GM21786 (cell line): ENCODE results near the gene NKD1.
"Not testable (repeated sequence)": the region's sequence is repeated elsewhere in the genome, so short reads cannot be mapped to it uniquely, and the experiment has no call there.

Experiments
- ATAC-seq: cut with Tn5 transposase; IDR thresholded peaks from one replicate; pipeline ENCODE4 v1.9.1; 2021; ENCODE audit not compliant: unreplicated experiment

The NKD1 gene

GRCh38 chr16:50519602-50520001 is 28.6 kb upstream of the NKD1 start:
- ATAC-seq, result no peak

- no peak for ATAC-seq
Measured at GRCh38 chr16:50520451-50521245, 27.5 kb upstream of the NKD1 start.

GRCh38 chr16:50521246-50521900 is 26.8 kb upstream of the NKD1 start:
- ATAC-seq, result no peak

DNA sequence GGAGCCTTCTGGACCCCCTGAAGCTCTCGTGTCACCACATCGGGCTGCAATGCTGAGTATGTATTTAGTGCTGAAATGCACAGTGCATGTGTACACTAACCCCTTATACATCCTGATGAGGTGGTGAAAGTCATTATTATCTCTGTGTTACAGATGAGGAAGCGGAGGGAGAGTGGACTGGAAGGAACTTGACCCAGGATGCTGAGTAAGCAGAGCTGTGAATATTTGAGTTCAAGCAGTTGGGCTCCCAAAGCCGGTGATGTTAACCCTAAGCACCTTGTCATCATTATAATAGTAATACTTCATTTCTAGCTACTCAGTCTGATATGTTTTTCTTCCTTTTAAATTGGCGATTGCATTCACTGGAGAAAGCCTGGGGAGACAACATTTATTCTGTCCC is 25.9 kb upstream of the NKD1 start:
- no peak for ATAC-seq

DNA sequence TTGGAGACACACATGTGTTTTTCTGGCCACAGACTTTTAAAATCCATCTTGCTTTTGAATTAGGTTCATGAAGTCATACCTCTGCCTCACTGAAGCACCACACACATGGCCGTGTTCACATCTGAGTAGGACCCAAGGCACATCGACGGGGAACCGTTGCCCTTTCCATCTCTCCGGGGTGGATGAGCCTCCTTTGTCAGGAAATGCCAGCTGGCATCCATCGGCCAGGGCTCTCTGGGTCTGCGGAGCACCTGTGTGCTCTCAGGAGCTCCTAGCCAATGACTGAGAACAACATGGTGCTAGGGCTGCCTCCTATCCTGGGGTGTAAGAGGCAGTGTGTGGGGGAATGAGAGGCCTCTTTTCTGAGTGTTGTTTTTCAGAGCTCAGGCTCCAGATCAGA is 24.5 kb upstream of the NKD1 start:
- ATAC-seq, result no peak

GRCh38 chr16:50525262-50525661 is 22.9 kb upstream of the NKD1 start:
- no peak for ATAC-seq

DNA sequence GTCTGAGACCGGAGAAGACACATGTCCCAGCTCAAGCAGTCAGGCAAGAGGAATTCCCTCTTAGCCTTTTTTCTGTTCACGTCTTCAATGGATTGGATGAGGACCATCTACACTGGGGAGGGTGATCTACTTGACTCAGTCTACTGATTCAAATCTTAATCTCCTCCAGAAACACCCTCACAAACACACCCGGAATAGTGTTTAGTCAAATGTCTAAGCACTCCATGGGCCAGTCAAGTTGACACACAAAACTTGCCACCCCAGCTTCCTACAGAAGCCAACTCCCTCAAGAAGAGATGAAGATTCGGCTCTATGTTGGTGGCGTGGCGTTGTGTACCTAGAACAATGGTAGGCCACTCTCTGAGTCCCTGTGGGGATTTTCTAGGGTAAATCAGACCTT is 22.5 kb upstream of the NKD1 start:
- ATAC-seq, result no peak

GRCh38 chr16:50526249-50526648 is 21.9 kb upstream of the NKD1 start:
- ATAC-seq, result no peak

DNA sequence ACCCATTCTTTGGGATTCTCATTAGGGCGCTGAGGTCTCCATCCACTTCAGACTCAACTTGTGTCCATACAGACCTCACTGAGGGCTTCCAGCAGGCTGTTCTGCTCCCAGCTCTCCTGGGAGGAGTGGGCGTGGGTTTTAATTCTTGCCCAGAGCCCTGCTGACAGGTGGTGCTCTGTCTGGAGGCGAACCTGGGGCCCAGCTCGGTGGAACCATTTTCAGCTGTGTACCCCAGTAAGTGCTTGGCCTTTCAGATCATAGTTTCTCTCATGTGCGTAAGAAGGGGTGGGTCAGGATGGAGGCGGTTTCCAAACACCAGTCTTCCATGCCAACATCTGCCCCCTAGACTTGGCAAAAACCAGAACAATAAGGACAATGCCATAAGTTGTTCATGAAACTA is 21.4 kb upstream of the NKD1 start:
- ATAC-seq, result no peak

DNA sequence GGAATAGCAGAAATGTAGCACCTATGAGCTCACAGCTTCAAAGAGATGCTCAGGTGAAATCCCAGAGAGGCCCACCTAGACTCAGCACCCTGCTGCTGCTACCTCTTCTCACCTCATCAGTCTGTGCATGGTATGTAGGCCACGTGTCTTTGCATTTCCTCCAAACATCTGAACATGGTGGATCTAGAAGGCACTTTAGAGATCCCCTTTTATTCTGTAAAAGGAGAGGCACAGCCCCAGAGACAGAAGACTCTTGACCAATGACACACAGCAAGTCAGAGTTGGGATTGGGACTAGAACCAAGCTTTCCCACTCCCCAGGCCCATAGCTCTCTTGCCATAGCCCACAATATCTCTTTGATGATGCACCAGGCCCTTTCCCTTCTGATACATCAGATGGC is 19.4 kb upstream of the NKD1 start:
- ATAC-seq, result no peak

DNA sequence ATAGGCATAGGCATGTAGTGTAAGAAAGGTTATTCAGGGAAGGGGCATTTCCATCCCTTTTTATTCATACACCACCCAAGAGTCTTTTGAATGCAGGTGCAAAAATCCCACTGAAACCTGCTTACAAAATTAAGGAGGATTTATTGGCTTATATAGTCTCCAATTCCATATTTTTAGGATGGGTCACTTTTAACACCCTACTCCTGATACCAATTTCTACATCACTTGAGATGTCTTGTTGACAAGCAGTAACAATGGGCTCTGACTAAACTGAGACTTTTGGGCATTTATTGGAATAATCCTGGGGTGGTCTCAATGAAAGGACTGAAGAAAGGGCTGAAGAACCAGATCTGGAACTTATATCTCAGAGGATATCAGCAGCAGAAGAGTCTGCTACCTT is 18.9 kb upstream of the NKD1 start:
- no peak for ATAC-seq

- ATAC-seq, result no peak
Measured at GRCh38 chr16:50530277-50531236, 17.6 kb upstream of the NKD1 start.

- no peak for ATAC-seq
Measured at GRCh38 chr16:50531359-50531758, 16.8 kb upstream of the NKD1 start.

GRCh38 chr16:50531901-50532300 is 16.3 kb upstream of the NKD1 start:
- no peak for ATAC-seq

- ATAC-seq, result no peak
Measured at GRCh38 chr16:50532576-50532975, 15.6 kb upstream of the NKD1 start.

GRCh38 chr16:50533317-50533716 is 14.9 kb upstream of the NKD1 start:
- ATAC-seq, result no peak

DNA sequence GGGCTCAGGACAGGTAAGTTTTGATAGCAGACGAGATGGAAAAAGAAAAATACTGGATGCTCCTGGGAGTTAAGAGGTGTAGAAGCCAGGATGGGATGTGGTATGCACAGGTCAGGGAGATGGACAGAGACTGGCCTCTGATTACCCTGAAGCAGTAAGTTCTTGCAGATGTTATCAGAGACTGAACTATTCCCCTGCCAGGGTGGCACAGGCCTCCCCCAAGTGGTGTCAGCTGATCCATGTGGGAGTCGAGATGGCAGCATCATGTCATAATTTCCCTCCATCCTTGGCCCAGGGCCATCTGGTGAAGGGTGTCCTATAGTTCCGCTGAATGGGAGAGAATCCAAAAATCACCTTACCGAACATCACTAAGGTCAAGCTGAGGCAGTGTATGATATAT is 14.1 kb upstream of the NKD1 start:
- no peak for ATAC-seq

- no peak for ATAC-seq
Measured at GRCh38 chr16:50534556-50534955, 13.6 kb upstream of the NKD1 start.

DNA sequence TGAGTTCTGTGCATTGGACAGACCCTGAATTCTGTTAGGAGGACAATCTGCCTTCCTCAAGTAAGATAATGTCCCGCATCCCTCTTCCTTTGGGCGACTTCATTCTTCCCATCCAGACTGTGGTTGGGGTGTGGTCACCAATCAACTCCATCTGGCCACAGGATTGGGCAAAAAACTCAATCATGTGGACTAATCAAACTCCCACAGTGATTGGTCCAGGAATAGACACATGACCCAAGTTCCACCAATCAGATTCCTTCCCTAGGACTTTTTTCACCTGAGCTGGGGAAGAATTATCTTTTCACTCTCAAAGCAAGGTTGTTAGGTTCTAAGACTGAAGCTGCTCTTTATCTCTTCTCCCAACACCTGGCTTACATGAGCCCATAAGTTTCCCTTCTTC is 13.2 kb upstream of the NKD1 start:
- ATAC-seq, result no peak

DNA sequence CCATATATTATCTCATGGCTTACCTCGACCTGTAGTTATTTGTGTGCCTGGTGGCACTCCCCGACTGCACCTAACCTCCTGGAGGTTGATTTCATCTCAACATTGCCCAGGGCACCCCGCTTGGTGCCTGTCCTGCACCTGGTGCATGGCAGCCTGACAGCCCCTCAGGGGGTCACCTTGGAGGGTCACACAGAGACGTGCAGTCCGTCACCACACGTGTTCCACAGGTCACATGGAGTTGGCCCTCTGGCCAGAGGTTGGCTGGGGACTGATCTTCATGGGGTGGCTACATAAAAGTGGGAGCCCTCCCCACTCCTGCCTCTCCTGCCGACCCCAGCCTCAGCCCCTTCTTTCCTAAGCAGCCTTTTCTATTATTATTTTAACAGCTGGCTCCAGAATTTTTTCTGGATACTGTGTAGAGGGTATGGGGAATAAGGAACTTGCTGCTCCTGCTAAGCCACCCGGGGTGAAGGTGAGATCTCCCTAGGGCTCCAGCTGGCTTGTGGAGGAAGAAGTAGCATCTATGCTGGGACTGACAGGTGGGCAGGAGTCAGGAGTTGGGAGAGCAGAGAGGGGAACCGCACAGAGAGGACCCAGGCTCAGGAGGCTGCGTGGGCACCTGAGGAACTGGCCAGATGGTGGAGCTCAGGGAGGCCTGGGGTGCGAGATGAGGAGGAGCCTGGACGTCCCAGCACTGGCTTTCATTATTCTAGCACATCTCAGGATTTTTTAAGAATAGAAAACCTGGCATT is 12.5 kb upstream of the NKD1 start:
- ATAC-seq, result no peak

GRCh38 chr16:50536258-50536645 is 11.9 kb upstream of the NKD1 start:
- ATAC-seq, result not testable (repeated sequence)
